Upper lobe of left lung (tissue), 4 donors: ENCODE data around the gene ANKRD40.

ENCODE experiments used
- CTCF ChIP-seq, 6 experiments: fragments of 450-650 bp in 4 of 6; fragments of 200-600 bp in 2 of 6; sonication (generic) in 2 of 6; IDR thresholded peaks; one replicate each; pipeline ENCODE4 v1.5.1; 2016 to 2019; ENCODE audit warnings: antibody characterized with exemption in 6 of 6
- POLR2A ChIP-seq, 4 donors: fragments of 450-650 bp; IDR thresholded peaks; one replicate each; pipeline ENCODE4 v1.5.1; 2016 to 2017; ENCODE audit warnings: antibody characterized with exemption in 4 of 4, mild to moderate bottlenecking in 2 of 4

GRCh38 chr17:50680126-50680525 is 27.6 kb downstream of the ANKRD40 start:
- no peak for TF ChIP-seq CTCF (IDR thresholded peaks at IDR 0.05)
- TF ChIP-seq POLR2A (IDR thresholded peaks at IDR 0.05): no peak
